HepG2 (cell line): ENCODE measurements around the gene ZFPL1. TPM values are rescaled to one million over a fixed set of nuclear protein-coding genes. Genes with fewer than 3 reads are reported as not detected.

ENCODE experiments used
- ARNT ChIP-seq: fragments of 450-650 bp; IDR thresholded peaks from 2 replicates; pipeline ENCODE4 v1.6.1; 2017
- CBX1 ChIP-seq: IDR thresholded peaks from one replicate; pipeline ENCODE4 v1.6.1; 2016; ENCODE audit warnings: antibody characterized with exemption, low read depth
- CREB1 ChIP-seq, 2 experiments: fragments of 450-650 bp in 1 of 2; IDR thresholded peaks; 2 replicates each; pipeline ENCODE4 v1.6.1; 2016 to 2017; ENCODE audit warnings: control low read depth in 1 of 2, mild to moderate bottlenecking in 1 of 2, missing compliant biosample characterization in 1 of 2, missing genetic modification characterization in 1 of 2
- FIP1L1 ChIP-seq: fragments of 200-400 bp; formaldehyde crosslinking; IDR thresholded peaks from 2 replicates; pipeline ENCODE4 v1.6.1; 2018; ENCODE audit warnings: low read depth, mild to moderate bottlenecking, low read length, moderate library complexity, borderline replicate concordance; ENCODE audit not compliant: insufficient read depth
- HMG20B ChIP-seq: conservative IDR thresholded peaks from 2 replicates; pipeline ENCODE4 v1.6.1; 2016; ENCODE audit warnings: missing genetic modification reagents, missing compliant biosample characterization
- KLF6 ChIP-seq: IDR thresholded peaks from 2 replicates; pipeline ENCODE4 v1.8.0; 2016; ENCODE audit warnings: missing biosample characterization, missing genetic modification reagents
- NFIC ChIP-seq: IDR thresholded peaks from 2 replicates; pipeline ENCODE4 v1.6.1; 2012; ENCODE audit warnings: mild to moderate bottlenecking, low read length, inconsistent platforms
- NFYB ChIP-seq: sonication (generic); formaldehyde crosslinking; IDR thresholded peaks from 2 replicates; pipeline ENCODE4 v1.4.0; 2020; ENCODE audit warnings: missing genetic modification reagents
- POLR2G ChIP-seq: fragments of 200-400 bp; formaldehyde crosslinking; IDR thresholded peaks from 2 replicates; pipeline ENCODE4 v1.6.1; 2018; ENCODE audit warnings: mild to moderate bottlenecking, low read depth, low read length, moderate library complexity
- ZBTB20 ChIP-seq: sonication (generic); formaldehyde crosslinking; IDR thresholded peaks from 2 replicates; pipeline ENCODE4 v1.8.1; 2023; ENCODE audit warnings: missing genetic modification reagents, low read depth, mild to moderate bottlenecking, borderline replicate concordance
- ZNF383 ChIP-seq: sonication (generic); formaldehyde crosslinking; IDR thresholded peaks from 2 replicates; pipeline ENCODE4 v1.4.0; 2020; ENCODE audit warnings: missing genetic modification reagents, mild to moderate bottlenecking, borderline replicate concordance
- ZNF850 ChIP-seq: sonication (generic); formaldehyde crosslinking; conservative IDR thresholded peaks from 2 replicates; pipeline ENCODE4 v1.9.0; 2021; ENCODE audit warnings: mild to moderate bottlenecking, missing genetic modification reagents
- polyA plus RNA-seq, 8 experiments: library from polyadenylated mRNA; depleted of rRNA in 3 of 8; stranded (reverse) in 7 of 8; unstranded in 1 of 8; fragments of >200 nt; fragmentation: Illumina TruSeq in 4 of 8; extraction: Trizol in 4 of 8; gene quantifications; 2 replicates each; pipeline versions ENCODE4 v1.2.1 to v1.2.3, GENCODE V29; 2011 to 2016; ENCODE audit warnings: low read depth in 4 of 8, missing spikeins in 1 of 8, mixed read lengths in 1 of 8; ENCODE audit not compliant: insufficient read depth in 1 of 8
- total RNA-seq, 5 experiments: library from RNA; depleted of rRNA; stranded (reverse); fragments of >200 nt; fragmentation: Illumina TruSeq; extraction: Trizol; gene quantifications; 2 replicates each; pipeline ENCODE4 v1.2.3, GENCODE V29; 2016; ENCODE audit warnings: low read depth in 1 of 5
- TF ChIP-seq, protein P1 (sequence below): sonication (generic); formaldehyde crosslinking; IDR thresholded peaks from 2 replicates; pipeline ENCODE4 v1.4.0; 2020; ENCODE audit warnings: mild to moderate bottlenecking, missing genetic modification reagents
- TF ChIP-seq, protein P2 (sequence below): sonication (generic); formaldehyde crosslinking; IDR thresholded peaks from 2 replicates; pipeline ENCODE4 v1.5.1; 2020; ENCODE audit warnings: mild to moderate bottlenecking, missing genetic modification reagents
- TF ChIP-seq, protein P3 (sequence below): IDR thresholded peaks from 2 replicates; pipeline ENCODE4 v1.6.1; 2016

ZFPL1 gene
- total and polyA plus RNA-seq, 2 of the 13 experiments (the other 11 are each of a cell fraction or from before 2014, with no cell fraction given) = 32.2 to 56.0 TPM

DNA sequence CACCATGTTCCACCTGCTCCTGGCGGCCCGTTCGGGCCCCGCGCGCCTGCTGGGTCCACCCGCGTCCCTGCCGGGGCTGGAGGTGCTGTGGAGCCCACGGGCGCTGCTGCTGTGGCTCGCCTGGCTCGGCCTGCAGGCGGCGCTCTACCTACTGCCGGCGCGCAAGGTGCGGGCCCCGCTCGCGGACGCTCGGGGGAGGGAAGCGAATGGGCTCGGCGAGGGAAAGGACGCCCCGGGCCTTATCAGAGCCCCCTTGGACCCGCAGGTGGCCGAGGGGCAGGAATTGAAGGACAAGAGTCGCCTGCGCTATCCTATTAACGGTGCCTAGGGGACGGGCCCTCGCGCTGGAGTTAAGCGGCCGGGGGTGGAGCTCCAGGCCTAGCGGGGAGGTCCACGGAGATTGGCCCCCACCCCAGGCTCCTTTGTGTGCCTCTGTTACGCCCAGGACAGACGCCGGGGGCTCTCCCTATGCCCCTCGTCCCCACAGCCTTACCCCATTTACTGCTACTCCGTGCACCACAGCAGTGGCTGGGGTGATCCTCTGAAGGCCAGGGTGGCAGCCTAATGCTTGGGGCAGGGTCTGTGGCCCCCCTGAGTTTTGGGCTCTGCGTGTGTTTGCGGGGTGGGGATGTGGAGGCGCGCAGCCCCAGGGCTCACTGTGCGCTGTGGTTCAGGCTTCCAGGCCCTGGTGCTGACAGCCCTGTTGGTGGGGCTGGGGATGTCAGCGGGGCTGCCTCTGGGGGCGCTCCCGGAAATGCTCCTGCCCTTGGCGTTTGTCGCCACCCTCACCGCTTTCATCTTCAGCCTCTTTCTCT lies 28.7 kb downstream of the ZFPL1 start (continued):
- TF ChIP-seq, protein P1, sequence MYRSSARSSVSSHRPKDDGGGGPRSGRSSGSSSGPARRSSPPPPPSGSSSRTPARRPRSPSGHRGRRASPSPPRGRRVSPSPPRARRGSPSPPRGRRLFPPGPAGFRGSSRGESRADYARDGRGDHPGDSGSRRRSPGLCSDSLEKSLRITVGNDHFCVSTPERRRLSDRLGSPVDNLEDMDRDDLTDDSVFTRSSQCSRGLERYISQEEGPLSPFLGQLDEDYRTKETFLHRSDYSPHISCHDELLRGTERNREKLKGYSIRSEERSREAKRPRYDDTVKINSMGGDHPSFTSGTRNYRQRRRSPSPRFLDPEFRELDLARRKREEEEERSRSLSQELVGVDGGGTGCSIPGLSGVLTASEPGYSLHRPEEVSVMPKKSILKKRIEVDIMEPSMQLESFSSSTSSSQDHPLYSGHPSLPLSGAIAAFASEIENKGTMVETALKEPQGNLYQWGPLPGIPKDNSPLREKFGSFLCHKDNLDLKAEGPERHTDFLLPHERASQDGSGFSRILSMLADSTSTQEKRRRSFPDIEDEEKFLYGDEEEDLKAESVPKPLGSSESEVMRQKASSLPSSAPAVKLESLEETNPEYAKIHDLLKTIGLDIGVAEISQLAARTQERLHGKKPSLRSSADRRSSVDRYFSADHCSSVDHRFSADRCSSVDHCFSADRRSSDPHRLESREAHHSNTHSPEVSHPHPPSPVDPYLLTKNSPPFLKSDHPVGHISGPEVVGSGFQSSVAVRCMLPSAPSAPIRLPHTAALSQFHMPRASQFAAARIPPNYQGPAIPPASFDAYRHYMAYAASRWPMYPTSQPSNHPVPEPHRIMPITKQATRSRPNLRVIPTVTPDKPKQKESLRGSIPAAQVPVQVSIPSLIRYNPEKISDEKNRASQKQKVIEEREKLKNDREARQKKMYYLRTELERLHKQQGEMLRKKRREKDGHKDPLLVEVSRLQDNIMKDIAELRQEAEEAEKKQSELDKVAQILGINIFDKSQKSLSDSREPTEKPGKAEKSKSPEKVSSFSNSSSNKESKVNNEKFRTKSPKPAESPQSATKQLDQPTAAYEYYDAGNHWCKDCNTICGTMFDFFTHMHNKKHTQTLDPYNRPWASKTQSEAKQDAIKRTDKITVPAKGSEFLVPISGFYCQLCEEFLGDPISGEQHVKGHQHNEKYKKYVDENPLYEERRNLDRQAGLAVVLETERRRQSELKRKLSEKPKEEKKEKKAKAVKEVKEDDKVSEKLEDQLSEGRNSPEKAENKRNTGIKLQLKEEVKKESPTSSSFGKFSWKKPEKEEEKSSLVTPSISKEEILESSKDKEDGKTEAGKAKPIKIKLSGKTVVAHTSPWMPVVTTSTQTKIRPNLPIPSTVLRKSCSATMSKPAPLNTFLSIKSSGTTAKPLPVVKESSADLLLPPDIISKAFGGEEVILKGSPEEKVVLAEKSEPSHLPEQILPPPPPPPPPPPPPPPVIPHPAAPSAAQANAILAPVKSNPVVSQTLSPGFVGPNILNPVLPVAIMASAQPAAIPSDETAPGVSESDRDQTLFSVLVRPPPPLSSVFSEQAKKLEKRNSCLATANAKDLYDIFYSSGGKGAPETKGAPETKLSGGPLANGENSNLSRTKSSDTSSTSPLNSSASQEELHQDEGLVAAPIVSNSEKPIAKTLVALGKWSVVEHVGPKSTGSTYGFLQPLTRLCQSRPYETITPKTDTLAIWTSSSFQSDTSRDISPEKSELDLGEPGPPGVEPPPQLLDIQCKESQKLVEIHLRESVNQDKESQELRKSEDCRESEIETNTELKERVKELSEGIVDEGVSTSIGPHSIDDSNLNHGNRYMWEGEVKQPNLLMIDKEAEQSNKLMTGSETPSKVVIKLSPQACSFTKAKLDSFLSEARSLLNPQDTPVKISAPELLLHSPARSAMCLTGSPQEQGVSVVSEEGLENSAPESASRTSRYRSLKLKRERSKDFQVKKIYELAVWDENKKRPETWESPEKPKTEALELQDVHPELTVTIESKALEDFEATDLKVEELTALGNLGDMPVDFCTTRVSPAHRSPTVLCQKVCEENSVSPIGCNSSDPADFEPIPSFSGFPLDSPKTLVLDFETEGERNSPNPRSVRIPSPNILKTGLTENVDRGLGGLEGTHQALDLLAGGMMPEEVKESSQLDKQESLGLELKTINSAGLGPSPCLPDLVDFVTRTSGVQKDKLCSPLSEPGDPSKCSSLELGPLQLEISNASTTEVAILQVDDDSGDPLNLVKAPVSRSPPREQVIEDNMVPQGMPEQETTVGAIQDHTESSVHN (CRISPR knock-in tag) = no peak
- TF ChIP-seq FIP1L1 (no peak), ZNF850 (CRISPR knock-in tag) (no peak), ZNF383 (no peak), POLR2G (0 out of 2 replicates have a peak, but pooled peaks have one; percentile 27), CREB1 (IDR thresholded peaks at IDR 0.05) (no peak), CREB1 (CRISPR knock-in tag; IDR thresholded peaks at IDR 0.05) (no peak), KLF6 (CRISPR knock-in tag) (0 out of 2 replicates have a peak, but pooled peaks have one; percentile 31), ARNT (no peak), HMG20B (no peak), NFYB (CRISPR knock-in tag) (no peak), ZBTB20 (CRISPR knock-in tag) (no peak), NFIC (no peak), CBX1 (no peak)
- TF ChIP-seq, protein P2, sequence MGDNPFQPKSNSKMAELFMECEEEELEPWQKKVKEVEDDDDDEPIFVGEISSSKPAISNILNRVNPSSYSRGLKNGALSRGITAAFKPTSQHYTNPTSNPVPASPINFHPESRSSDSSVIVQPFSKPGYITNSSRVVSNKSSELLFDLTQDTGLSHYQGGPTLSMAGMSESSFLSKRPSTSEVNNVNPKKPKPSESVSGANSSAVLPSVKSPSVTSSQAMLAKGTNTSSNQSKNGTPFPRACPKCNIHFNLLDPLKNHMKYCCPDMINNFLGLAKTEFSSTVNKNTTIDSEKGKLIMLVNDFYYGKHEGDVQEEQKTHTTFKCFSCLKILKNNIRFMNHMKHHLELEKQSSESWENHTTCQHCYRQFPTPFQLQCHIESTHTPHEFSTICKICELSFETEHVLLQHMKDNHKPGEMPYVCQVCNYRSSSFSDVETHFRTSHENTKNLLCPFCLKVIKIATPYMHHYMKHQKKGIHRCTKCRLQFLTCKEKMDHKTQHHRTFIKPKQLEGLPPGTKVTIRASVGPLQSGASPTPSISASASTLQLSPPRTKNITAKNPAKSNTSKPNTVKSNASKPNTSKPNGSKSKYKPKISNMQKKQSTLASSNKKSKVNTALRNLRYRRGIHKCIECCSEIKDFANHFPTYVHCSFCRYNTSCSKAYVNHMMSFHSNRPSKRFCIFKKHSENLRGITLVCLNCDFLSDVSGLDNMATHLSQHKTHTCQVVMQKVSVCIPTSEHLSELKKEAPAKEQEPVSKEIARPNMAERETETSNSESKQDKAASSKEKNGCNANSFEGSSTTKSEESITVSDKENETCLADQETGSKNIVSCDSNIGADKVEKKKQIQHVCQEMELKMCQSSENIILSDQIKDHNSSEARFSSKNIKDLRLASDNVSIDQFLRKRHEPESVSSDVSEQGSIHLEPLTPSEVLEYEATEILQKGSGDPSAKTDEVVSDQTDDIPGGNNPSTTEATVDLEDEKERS = no peak; the same call in 1 of the 2 replicates
- TF ChIP-seq, protein P3, sequence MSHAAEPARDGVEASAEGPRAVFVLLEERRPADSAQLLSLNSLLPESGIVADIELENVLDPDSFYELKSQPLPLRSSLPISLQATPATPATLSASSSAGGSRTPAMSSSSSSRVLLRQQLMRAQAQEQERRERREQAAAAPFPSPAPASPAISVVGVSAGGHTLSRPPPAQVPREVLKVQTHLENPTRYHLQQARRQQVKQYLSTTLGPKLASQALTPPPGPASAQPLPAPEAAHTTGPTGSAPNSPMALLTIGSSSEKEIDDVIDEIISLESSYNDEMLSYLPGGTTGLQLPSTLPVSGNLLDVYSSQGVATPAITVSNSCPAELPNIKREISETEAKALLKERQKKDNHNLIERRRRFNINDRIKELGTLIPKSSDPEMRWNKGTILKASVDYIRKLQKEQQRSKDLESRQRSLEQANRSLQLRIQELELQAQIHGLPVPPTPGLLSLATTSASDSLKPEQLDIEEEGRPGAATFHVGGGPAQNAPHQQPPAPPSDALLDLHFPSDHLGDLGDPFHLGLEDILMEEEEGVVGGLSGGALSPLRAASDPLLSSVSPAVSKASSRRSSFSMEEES (CRISPR knock-in tag) = no peak
